IPS-20b (cell line): ENCODE data around the gene UBE2O.

Experiments
- H3K27ac ChIP-seq: one replicate; pipeline ENCODE4 v1.5.1; 2013; ENCODE audit warnings: low read length
- H3K27me3 ChIP-seq: 2 replicates; pipeline ENCODE4 v1.6.1; 2013; ENCODE audit warnings: mild to moderate bottlenecking, low read length, inconsistent platforms; ENCODE audit not compliant: insufficient read depth
- H3K36me3 ChIP-seq: 2 replicates; pipeline ENCODE4 v1.6.1; 2013; ENCODE audit warnings: low read depth, mild to moderate bottlenecking, inconsistent platforms, low read length, moderate library complexity; ENCODE audit not compliant: insufficient read depth
- H3K4me1 ChIP-seq: 2 replicates; pipeline ENCODE4 v1.6.1; 2013; ENCODE audit warnings: mild to moderate bottlenecking, control low read depth, inconsistent platforms, low read length, moderate library complexity; ENCODE audit not compliant: insufficient read depth
- H3K4me3 ChIP-seq: 2 replicates; pipeline ENCODE4 v1.5.1; 2013; ENCODE audit warnings: mild to moderate bottlenecking, low read length, inconsistent platforms
- H3K9ac ChIP-seq: 2 replicates; pipeline ENCODE4 v1.6.1; 2013; ENCODE audit warnings: low read depth, mild to moderate bottlenecking, inconsistent platforms, low read length, moderate library complexity
- H3K9me3 ChIP-seq: 2 replicates; pipeline ENCODE4 v1.6.1; 2013; ENCODE audit warnings: mild to moderate bottlenecking, low read depth, low read length, inconsistent platforms; ENCODE audit not compliant: insufficient read depth

Gene UBE2O

DNA sequence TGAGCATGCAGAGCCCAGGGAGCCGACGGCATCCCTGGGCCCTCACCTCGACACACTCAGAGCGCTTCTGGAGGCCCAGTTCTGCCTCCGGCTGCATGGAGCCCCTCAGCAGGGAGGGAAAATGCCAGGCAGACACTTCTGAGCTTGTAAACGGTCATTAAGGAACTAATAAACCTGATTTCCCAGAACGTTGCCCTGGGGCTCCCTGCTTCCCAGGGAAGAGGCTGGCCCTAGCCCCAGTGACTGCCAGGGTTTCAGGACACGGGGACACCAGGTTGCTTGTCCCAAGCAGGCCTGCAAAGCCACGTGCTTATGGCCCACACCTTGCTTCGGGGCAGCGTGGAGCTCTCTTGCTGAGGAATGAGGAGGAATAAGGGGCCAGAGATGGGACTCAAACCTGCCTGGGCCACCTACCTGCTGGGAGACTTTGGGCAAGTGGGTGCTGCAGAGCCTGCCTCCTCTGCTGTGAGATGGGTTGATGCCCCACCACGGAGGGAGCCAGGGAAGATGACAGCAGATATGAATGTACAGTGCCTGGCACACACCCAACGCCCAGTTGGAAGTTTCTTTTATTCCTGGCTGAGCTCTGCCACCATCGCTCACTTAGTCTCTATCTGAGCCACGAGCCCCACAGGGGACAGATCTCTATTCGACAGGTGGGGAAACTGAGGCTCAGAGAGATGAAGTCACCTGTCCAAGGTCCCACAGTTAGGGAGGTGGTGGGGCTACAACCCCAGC is 42.9 kb upstream of the UBE2O start:
- H3K4me1 ChIP-seq = peaks cover 29% of the 10 kb centered on the region

DNA sequence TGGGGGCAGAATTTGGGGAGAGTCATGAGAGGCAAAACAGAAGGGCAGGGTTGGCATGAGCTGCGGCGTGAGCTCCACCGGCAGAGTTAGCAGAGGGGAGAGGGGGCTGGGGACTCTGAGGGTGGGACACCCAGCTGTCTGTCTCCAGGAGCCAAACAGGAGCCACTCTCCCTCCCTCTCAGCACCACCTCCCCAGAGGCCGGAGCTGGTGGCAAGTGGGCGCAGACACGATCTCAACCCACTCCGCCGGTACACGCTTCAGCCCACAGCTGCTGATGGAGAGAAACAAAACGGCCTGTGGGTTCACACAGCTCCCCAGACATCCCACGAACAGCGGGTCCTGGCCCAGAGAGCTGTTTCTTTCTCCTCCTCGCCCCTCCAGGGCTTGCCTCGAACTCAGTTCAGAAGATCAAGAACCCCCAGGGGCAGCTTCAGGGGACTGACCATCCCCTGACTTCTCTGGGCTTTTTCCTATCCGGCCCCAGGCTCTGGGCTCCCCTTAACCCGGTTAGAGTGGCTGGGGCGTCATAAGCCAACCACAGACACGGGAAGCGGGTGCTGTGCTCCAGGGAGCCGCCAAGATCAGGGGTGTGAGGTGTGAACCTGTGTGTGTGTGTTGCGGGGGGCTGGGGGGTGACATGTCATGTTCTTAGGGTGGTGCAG is 40.7 kb upstream of the UBE2O start:
- no peaks in the 10 kb centered on the region for H3K36me3 ChIP-seq
- H3K4me3 ChIP-seq = no peak overlapping the region
- no peak overlapping the region for H3K27ac ChIP-seq
- H3K4me1 ChIP-seq = peaks cover 24% of the 10 kb centered on the region
- no peaks in the 10 kb centered on the region for H3K9me3 ChIP-seq
- H3K9ac ChIP-seq = no peak overlapping the region
- H3K27me3 ChIP-seq = no peaks in the 10 kb centered on the region

More for the DNA sequence above, 42.9 kb upstream of the UBE2O start:
- Histone ChIP-seq H3K27ac (no peak overlapping the region), H3K9me3 (no peaks in the 10 kb centered on the region), H3K9ac (no peak overlapping the region), H3K36me3 (no peaks in the 10 kb centered on the region), H3K27me3 (peaks cover 11% of the 10 kb centered on the region), H3K4me3 (no peak overlapping the region)

DNA sequence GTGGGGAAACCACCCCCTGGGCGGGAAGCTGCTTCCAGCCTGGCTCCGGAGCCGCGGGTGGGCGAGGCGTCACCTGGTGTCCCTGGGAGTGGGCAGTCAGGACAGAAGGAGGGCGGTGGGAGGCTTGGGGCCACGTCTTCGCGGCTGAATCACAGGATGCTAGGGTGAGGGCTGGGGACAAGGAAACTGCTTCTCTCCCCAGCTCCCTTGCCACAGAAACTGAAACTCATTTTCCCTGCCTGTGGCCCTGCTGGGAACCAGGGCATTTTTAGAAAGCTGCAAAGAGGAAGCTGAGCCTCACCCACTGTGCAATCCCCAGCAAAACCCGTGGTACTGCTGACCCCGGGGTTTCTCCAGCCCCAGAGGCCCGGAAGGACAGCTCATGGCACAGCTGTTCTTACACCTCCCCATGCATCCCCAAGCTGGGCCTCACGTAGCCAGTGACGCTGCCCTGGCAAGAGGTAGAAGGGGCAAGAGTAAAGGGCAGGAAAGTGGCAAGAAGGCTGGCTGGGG is 40.1 kb upstream of the UBE2O start:
- Histone ChIP-seq H3K9ac (no peak overlapping the region), H3K4me1 (peaks cover 19% of the 10 kb centered on the region)

DNA sequence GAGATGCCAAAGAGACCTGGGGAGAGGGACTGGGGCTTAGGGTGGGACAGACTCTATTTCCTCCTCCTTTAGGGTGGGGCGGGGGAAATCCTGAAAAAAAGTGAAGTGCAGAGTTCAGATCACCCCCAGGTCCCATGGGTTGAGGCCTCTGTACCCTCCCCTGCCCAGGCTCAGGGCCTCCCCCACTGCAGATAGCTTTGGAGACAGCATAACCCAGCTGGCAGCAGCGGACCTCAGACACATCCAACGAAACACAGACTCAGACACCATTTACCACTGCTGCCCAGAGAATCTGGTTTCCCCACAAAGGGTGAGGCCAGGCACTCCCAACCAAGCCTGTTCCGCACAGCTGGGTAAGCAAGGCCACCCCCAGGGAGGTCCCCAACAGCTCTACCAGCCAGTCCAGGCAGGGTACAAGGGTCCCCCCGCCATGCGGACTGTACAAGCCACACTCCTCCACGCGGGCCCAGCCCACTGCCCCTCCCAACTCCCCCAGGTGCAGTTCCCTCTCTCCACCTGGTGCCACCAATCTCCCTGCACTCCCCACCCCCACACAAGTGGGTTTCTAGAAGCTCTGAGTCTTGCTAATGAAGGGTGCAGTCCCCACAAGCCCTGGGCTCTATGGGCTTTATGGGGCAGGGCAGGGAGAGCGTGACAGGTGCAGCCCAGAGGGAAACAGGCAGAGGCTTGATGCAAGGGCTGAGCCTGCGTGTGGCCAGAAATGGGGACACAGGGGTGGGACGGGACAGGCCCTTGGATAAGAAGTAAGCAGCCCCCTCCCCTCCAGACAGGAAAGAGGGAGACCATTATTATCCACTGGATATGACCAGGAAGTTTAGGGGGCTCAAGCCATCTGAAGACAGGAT is 39.4 kb upstream of the UBE2O start:
- no peaks in the 10 kb centered on the region for H3K36me3 ChIP-seq
- H3K9me3 ChIP-seq = no peaks in the 10 kb centered on the region
- H3K9ac ChIP-seq = no peak overlapping the region
- H3K4me3 ChIP-seq = no peak overlapping the region
- H3K27ac ChIP-seq = no peak overlapping the region
- H3K27me3 ChIP-seq = no peaks in the 10 kb centered on the region
- peaks cover 12% of the 10 kb centered on the region for H3K4me1 ChIP-seq

More for the DNA sequence above, 40.1 kb upstream of the UBE2O start:
- Histone ChIP-seq H3K36me3 (no peaks in the 10 kb centered on the region), H3K4me3 (no peak overlapping the region), H3K27me3 (no peaks in the 10 kb centered on the region), H3K9me3 (no peaks in the 10 kb centered on the region), H3K27ac (no peak overlapping the region)

DNA sequence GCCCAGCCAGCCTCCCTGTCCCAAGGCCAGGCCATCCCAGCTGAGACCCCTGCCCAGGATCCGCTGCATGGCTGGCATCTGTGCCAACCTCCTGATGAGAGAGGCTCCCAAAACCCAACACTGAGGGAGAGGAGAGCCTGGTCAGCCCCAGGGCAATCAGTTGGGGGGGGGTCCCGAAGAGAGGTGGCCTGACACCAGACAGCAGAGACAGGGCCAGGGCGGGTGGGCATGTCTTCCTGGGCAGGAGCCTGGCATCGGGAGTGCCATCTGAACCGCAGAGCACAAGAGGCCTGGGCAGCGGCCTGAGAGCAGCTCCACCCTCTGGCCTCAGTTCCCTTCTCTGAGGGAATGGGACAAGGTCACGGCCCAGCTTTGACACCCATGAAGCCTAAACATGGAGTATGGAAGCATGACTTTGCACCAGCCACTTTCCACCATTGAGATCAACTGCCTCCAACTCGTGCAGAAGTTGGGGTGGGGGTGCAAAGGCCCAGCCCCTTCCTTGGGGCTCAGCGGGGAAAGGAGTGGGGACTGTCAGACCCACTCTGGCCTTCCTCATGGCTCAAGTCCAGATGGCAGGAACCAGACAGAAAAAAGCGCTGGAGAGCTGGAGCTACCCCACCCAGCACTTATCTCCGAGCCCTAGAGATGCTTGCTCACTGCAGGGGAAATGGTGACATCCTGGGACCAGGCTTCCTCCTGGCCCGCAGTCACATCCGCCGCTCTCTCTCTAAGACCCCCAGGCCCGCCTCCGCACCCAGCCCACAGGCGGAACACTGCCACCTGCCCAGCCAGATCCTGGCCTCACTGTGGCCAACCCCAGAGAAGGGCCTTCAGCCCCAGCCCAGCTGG is 38.5 kb upstream of the UBE2O start:
- no peaks in the 10 kb centered on the region for H3K27me3 ChIP-seq
- H3K4me1 ChIP-seq = peaks cover 12% of the 10 kb centered on the region
- H3K9ac ChIP-seq = no peak overlapping the region
- H3K4me3 ChIP-seq = no peak overlapping the region
- no peak overlapping the region for H3K27ac ChIP-seq
- no peaks in the 10 kb centered on the region for H3K9me3 ChIP-seq
- H3K36me3 ChIP-seq = no peaks in the 10 kb centered on the region

DNA sequence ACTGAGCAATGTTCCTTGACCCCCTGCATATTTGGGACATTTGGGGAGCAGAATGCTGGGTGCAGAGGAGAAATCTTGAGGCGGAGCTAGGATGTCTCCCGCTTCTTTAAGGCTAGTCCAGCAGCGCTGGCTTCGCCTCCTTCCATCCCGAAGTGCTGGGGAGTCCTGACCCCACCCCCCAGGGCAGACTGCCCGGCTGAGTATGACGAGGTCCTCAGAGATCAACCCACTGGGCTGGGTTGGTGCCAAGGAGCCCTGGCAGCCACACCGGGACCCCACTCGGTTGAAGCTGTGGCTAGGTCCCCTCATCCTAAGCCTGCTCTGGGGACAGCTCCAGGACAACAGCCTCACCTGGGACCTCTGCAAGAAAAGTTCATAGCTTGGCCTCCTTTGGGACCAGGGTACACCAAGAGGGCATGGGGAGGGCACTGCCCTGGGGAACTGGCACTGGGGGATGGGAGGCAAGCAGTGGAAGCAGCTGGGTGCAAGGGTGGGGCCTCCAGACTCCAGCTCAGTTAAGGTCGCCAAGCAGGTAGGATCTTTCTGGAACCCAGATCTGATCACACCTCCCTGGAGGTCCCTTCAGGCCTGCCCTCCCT is 37.3 kb upstream of the UBE2O start:
- H3K4me3 ChIP-seq = no peak overlapping the region
- H3K27ac ChIP-seq = no peak overlapping the region
- H3K9ac ChIP-seq = no peak overlapping the region
- no peaks in the 10 kb centered on the region for H3K9me3 ChIP-seq
- no peaks in the 10 kb centered on the region for H3K36me3 ChIP-seq
- H3K27me3 ChIP-seq = no peaks in the 10 kb centered on the region
- peaks cover 12% of the 10 kb centered on the region for H3K4me1 ChIP-seq

DNA sequence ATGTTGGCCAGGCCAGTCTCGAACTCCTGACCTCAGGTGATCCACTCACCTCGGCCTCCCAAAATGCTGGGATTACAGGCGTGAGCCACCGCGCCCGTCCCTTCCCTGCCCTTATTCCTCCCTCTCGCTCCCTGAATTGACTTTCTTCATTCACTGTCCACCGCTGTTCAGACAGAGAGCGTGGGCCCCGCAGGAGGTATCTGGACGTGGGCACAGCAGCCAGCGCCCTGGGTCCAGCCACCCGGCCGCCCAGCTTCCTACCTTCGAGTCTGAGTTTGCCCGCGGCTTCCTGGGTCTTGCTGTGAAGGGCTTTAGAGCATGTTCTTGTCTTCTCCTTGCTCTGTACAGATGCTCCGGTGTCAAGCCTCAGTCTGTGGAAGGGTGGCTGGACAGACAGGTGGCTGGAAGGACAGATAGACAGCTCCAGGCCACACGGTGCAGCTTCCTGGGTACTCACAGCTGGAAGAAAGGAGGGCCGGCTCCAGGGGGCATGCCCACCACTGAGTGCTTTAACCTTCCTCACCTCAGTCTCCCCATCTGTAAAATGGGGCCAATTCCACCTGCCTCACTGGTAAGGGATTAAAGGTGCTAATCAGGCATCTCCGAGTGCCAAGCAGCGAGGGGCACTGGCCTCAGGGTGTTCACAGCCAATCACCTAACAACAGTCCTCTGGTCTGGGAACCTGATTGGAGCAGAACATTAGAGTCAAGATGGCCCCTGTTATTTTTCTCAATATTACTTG is 34.7 kb upstream of the UBE2O start:
- Histone ChIP-seq H3K4me1 (peaks cover 4% of the 10 kb centered on the region), H3K9me3 (no peaks in the 10 kb centered on the region), H3K27me3 (no peaks in the 10 kb centered on the region), H3K36me3 (no peaks in the 10 kb centered on the region), H3K4me3 (no peak overlapping the region), H3K27ac (no peak overlapping the region), H3K9ac (no peak overlapping the region)

- H3K27ac ChIP-seq = no peak overlapping the region
- no peak overlapping the region for H3K9ac ChIP-seq
- H3K27me3 ChIP-seq = no peaks in the 10 kb centered on the region
- no peaks in the 10 kb centered on the region for H3K9me3 ChIP-seq
- H3K4me1 ChIP-seq = no peaks in the 10 kb centered on the region; the same call in 1 of the 2 replicates
- H3K36me3 ChIP-seq = no peaks in the 10 kb centered on the region
- no peak overlapping the region for H3K4me3 ChIP-seq
These were observed 32.6 kb upstream of the UBE2O start for GRCh38 chr17:76485569-76485968.

DNA sequence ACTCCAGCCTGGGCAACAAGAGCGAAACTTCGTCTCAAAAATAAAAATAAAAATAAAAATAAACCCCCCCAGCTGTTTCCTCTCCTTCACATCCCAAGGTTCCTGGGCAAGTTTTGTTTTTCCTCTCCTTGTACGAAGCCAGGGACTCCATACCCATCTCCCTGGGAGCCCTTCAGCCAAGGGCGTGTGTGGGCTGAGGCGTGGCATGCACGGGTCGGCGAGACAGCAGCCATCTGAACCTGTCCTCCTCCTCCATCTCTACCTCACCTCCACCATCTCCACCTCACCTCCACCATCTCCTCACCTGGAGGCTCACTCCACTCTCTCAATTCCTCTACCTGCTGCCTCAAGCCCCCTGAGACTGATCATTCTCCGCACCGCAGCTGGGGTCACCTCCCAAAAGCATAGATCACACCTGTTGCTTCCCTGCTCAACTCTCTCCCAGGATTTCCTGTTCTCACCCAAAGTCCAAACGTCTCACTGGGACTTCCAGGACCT is 31.3 kb upstream of the UBE2O start:
- H3K4me1 ChIP-seq = no peaks in the 10 kb centered on the region; the same call in 1 of the 2 replicates
- no peaks in the 10 kb centered on the region for H3K9me3 ChIP-seq
- no peak overlapping the region for H3K27ac ChIP-seq
- H3K4me3 ChIP-seq = no peak overlapping the region
- no peaks in the 10 kb centered on the region for H3K27me3 ChIP-seq
- H3K9ac ChIP-seq = no peak overlapping the region
- no peaks in the 10 kb centered on the region for H3K36me3 ChIP-seq

DNA sequence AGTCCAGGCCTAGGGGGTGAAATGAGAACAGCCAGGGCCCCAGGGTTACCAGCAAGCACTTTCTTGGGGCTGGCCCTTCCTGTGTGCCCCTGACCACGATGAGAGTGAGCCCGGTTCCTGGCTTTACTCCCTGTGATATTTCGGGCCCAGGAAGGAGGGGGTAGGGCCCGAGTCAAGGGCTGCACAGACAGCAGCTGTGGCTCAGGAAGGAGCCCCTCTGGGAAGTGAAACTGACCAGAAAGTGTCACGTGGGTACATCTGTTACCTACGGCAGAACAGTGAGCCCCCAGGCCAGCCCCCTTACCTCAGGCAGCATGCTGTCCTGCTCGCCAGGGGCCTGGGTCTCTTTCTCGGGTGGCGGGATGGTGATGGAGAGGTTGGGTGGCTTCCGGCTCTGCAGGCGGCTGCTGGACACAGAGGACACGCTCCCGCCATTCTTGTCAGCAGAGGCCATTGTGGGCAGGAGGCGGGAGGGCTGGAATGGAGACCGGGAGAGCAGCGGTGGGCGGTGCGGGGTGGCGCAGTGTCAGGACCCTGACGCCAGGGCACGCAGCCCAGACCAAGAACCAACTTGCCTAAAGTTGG is 28.2 kb upstream of the UBE2O start:
- no peak overlapping the region for H3K4me3 ChIP-seq
- H3K9me3 ChIP-seq = no peaks in the 10 kb centered on the region
- H3K36me3 ChIP-seq = no peaks in the 10 kb centered on the region
- H3K27me3 ChIP-seq = no peaks in the 10 kb centered on the region
- H3K4me1 ChIP-seq = no peaks in the 10 kb centered on the region; the same call in 1 of the 2 replicates
- no peak overlapping the region for H3K27ac ChIP-seq
- no peak overlapping the region for H3K9ac ChIP-seq
